Fibroblast of peridontal ligament (primary cell): Measurements from ENCODE around the gene DDN.

Source experiments
- DNase-seq: peaks from one replicate; pipeline ENCODE4 v3.0.0-alpha.2; 2010; ENCODE audit errors: extremely low read depth

The DDN gene

DNA sequence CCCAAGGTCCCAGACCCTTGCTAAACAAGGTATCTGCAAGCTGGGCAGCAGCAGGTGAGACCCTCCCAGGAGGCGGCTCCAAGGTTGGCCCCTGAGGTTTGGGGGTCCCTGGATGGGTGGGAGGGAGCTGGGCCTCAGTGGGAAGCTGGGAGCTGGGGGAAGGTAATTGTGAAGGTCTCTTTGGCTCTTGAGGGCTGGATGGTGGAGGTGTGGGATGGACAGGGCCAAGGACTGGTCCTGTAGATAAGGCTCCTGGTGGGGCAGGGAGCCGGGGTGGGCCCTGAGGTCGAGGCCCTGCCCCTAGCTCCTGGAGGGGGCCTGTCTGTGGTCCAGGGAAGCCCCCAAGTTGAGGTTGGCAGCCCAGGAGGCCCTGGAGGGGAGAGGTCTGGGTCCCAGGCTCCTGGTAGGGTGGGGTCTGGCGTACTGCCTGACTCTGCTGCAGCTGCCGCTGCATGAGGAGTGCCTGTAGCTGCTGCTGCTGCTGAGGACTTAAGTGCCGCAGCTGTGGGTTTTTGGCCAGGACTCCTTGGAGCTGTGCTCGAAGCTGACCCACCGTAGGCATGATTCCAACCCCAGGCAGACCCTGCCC is 32.5 kb upstream of the DDN start:
- DNase-seq: no peak

DNA sequence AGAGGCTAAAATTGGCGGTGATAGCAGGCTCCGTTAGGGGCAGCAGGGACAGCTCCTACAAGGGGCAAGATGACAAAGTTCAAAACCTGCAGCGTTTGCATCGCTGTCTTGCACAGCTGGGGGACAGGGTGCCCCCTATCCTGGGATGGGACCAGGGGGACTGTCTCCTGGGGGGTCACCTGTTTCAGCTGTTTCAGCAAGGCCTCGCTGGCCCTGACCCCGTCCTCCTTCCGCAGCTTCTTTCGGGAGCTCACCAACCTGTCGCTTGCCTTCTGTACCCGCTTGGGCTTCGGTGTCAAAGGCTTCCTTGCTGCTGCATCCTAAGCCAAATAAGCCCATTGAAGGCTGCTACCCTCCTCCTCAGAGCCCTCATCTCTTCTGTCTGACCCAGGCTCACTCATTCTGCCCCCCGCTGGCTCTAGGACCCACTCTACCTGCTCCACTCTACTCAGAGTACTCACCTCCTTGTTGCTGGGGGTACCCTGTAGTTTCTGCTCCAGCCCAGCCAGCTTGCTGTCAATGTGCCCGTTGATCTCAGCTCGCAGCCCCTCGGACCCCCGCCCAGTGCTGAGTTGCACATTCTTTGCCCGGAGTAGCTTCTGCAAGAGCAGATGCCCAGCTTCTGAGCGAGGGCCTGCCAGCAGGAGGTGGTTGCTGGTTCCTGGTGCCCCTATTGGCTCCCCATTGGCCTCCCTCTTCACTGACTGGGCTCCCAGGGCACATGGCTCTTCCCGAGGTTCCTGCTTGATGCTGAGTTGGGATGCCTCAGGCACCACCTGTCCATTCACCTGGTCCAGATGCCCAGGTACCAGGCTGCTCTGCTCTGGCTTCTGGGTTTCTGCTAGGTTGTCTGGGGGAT is 31.8 kb upstream of the DDN start:
- DNase-seq: no peak

DNA sequence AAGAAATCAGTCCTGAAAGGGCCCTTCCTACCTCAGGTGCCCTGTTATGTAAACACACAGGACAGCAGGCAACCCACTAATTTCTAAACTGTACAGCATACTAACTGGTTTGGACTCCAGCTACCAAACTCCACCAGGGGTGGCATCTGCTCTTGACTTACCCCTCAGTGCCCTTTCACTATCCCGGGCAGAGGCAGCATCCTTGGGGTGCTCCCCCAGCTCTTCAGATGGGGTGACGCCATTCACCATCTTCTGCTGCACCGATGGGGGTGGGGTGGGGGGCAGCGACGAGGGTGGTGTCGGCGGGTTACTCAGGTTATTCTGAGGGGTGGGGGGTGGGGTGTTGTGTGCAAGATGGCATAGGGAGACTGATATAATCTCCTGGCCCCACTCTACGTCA is 30.9 kb upstream of the DDN start:
- no peak for DNase-seq

DNA sequence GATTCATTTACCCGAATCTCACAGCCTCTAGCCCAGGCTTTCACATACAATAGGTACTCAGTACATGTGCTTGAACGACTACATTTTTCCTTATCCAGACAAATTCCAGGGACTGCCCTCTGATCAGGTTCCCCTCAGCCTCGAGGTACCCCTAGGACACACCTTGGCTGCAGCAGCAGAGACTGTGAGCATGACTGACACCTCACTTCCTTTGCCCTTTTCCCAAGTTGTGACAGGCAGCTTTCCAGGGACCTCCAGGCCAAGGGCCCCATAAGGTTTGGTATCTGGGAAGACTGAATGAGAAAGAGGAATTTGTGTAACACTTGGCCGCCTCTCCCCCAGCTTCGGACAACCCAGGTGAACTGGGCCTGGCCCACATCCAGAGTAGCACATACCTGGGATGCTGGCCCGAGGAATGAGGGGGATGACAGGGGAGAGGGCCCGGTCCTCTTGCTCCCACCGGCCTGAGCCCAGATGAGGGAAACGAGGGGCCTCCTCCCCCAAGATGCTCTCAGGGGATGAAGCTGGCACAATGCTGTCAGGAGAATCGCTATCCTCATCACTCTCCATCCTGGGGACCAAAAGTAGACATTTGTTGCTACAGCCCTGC is 29.6 kb upstream of the DDN start:
- DNase-seq: no peak

DNA sequence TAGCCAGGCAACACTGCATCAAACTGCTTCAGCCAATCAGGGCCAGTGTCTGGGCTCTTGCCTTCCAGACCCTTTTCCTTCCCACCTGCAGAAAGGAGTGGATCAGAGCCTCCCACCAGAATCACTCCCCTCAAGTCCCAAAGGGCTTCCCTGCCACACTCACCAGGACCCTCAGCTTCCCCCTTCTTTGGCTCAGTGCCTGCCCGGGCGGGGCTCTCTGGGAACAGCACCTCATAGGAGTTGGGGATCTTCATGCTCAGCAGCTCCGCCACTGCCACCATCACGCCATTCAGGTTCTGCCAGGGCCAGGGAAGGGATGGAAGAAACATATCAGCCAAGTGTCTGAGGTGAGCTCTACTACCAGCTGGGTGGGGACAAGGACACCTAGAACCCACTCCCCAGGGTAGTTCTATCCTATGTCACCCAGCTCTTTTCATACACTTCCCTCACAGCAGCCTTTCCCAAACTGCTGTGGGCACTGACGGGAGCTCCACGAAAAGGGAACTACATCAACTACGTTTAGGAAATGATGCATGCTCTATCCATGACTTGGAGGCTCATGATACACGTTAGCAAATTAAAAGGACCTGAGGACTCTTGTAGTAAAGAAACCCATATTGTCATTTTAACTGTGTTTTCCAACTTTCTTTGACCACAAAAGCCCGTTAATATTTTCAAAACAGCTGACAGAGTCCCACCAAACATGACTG is 28.8 kb upstream of the DDN start:
- no peak for DNase-seq

DNA sequence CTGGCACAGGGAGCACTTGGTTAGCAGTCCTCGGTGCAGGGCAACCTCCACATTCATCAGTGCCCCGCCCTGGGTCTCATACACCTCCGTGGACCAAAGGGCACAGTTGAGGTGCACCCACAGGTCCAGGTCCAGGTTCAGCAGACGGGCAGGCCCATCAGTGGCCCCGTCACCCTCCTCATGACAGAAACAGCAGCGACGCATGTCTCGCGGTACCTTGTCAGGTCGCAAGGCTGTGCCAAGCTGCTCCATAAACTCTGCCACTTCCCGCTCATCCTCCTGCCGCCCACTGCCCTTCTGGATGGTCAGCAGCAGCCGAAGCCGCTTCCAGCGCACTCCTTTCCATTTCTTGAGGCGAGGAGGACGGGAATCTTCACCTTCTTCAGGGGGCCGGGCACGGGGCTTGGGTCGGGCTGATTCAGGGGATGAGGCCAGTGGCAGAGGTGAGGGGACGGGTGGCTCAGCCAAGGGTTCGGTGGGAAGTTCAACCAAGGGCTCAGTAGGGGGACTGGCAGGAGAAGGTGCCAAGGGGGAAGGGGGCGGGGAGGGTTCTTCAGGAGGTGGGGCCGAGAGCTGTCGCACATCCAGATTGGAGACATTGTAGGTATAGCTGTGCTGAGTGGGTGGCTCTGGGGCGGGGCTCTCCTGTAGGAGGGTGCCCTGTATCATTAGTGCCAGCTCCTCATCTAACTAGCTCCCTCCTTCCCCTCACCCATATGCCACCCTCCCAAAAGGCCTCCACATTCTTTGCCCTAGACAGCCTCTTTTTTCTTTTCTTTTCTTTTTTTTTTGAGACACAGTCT is 27.7 kb upstream of the DDN start:
- DNase-seq: no peak

DNA sequence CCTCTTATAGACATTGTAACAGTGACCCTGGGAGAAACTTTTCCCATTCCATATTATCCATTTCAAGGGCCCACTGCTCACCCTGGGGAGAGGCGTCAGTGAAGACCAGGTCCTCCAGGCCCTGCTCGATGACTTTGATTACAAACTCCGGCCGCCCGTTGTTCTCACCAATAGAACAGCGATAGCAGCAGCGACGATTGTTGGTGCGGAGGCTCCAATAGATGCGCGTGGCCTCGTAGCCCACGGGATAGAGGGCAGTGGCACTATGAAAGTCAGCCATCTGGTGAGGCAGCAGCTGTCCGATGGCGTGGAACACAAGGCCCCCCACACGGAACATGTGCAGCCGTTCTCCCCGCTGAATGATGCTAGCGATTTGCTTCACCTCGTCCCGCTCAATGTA is 26.9 kb upstream of the DDN start:
- no peak for DNase-seq

DNA sequence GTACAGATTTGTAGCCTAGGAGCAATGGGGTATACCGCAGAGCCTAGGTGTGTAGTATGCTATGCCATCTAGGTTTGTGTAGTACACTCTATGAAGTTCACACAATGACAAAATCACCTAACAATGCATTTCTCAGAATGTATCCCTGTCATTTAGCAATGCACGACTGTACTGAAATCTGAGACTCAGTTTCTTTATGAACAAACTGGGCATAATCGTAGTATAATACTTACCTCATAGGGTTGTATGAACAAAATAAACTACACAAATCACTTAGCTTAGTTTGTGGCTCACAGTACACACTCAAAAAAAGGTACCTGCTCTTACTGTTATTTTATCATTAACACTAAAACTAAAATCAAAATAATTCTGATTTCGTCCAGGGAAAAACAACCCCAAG is 26.3 kb upstream of the DDN start:
- DNase-seq: no peak

DNA sequence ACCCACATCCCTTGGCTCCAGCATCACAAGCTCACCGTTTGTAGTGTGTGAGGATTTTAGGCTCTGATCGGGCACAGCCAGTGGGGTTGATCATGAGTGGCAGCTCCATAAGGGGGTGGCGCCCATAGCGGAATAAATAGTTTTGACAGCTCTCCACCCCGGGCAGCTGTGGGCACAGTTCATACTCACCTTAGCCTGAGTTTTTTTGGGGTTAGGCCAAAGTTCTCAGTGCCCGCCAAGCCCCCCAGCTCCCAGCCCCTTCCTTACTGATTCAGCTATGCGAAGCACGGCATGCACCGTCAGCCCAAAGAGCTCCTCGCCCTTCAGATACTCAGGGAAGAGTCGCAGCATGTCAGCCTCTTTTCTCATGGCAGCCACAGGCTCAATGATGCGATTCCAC is 25.4 kb upstream of the DDN start:
- no peak for DNase-seq

DNA sequence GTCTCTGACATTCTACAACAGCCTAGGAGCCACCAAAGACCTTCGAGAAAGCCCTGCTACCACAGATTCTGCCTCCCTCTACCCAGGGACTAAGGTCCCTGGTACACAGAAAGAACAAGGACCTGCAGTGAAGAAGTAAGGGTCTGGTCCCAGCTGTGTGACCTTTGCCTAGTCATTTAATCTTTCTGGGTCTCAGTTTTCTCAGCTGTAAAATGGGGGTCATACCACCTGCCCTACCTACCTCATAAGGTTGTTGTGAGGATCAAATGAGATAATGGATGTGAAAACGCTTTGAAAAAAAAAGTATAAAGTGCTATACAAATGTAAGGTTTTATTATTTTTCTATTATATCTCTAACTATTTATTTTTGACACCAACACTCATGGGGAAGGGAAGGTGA is 24.6 kb upstream of the DDN start:
- no peak for DNase-seq

DNA sequence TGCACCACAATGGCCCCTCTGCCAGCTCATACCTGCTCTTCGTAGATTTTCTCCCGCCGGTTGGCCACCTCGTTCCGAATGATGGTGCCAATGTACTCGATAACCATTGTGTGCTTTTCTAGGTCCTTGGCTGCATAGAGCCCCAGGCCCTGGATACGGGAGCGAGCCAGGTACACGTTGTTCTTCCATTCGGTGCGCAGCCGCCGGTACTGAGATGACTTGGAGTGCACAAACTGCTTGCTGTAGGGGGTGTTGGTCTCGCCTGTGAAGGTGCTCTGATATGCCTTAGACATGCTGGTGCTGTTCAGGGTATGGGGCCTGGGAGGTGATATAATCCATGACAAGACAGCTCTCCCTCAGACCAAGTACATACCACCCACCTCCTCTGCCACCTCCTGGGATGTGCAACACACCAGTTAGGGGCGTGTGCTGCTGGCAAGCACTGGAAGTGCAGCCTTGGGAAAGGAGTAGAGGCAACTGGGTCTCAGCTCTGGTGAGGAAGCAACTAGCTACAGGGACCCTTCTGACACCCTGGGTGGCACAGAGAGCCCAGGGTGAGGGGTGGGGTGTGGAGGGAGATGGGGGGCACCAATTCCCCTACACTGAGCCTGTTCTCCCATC is 23.5 kb upstream of the DDN start:
- no peak for DNase-seq

DNA sequence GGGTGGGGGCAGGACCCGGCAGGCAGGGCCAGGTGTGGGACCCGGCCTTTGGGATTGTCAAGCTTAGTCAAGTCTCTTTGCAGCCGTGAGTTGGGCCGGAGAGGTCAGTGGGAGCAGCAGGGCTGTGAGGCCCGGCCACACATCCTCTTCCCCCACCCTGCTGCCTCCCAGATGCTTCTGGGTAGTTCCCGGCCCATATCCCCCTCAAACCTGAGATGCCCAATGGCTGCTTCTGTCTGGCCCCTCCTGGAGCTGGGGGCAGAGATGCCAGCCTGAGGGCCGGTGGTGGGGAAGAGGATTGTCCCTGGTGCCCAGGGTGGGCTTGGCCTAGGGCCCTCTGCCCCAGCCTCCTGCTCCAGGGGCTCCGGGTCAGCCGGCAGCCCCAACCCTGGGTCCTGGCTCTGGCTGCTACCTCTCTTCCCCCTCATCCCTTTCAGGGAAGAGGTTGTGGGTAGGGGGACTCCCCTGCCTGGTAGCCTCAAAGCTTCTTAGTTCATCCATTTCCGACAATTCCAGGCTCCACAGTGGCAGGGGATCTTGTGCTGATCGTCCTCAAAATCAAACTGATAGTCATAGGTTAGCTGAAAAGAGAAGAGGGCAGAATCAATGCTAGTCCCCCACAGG is 22.2 kb upstream of the DDN start:
- DNase-seq: no peak

DNA sequence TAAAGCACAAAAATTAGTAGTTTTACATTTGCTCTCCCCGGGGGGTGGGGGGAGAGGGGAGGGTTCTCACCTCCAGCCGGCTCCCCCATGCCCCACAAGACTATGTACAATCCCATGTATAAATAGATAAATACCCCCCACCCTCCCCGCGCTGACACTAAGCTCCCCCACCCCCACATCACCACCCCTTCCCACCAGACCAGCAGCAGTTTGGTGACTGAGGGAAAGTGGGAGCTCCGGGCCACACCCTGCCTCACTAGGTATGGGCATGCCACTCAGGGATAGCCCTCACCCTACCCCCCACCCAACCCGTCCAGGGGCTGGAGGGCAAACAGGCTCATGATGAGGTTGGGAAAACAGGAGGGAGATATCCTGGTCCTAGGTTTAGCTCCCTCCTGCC is 21.3 kb upstream of the DDN start:
- DNase-seq: no peak

DNA sequence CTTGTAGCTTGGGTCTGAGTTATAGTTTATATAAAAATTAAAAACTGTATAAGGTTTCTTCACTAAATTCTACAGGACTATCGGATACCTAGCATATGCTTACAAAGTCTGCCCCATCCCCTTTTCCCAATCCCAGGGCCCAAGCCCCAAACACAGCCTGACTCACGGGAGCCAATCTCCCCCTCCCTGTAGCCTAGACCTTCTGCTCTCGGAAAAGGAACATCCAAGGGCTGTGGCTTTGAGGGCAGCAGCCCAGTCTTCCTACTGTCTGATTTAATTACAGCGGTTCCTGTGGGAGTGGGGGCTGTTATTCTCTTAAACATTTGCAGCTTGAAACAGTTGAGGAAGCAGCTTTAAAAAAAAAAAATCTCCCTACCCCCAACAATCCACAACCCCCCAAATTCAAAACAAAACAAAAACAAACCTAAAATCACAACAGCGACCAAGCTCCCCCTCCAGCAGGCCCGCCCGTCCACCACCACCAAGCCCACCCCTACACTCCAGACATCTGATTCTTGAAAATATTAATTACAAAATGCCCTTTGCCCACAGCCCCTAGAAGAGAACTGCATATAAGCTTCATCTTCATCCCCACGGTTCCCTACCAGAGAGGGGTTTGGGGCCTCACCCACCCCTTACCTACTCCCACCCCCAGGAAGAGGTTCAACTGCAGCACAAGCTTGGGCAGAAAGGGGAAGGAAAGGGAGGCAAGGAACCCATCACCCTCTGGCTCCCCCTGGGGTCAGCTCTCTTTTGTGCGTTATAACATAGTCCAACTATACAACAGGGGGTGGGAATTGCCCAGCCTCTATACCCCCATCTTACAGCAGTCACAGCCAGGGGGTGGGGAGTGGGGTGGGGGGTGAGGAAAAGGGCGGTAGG is 20.5 kb upstream of the DDN start:
- DNase-seq: peak; percentile 49

DNA sequence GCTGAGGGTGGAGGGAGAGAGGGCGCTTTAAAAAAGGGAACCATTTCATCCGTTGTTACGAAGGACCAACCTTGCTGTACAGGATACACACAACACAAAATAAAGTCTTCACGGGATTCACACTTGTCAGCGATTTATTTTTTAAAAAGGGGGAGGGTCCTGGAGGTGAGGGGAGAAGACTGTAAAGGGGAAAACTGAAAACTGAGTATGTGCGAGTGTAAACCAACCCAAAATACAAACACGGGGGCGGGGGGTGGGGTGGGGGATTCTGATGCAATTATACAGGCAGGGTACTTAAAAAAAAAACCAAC is 19.9 kb upstream of the DDN start:
- no peak for DNase-seq

DNA sequence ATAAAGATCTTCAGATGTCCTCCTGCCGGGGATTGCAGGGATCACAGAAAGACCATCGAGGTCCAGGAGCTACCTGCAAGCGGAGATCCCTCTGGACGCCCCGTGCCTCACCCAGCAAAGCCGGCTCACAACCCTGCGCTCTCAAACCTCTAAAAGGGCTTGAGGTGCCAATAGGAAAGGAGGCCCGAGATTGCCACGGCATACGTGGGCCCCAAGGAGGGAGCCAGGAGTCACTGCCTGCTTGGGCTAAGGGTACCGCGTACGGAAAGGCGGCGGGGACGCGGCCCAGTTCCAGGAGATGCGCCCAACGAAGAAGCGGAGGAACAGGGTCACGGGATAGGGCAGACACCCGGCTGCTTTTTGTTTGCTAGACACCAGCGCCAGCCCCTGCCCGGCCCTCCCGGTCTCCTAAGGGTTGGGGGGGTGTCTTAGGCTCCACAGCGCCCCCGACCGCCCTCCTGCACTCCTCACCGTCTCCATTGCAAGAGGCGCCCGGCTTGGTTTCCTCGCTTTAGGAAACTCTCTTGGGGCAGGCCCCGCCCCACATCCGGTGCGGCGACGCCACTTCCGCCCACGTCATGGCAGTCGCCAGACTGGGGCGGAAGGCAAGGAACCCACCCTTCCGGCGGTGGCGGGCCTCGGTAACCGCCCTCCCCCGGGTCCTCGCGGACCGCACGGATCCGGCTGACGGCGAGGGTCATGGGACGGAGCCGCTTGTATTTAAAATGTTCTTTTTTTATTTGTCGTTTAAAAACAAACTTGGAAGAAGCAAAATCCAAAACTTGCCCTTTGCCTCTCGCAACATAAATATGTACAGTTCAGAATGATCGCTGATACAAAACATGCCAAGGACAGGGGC is 19.3 kb upstream of the DDN start, which contains the start of gene PRKAG1:
PRKAG1 (minus strand) TSS at position 516 of the 859 bp plus-strand sequence; CDS start at position 480, 36 bp downstream.
- DNase-seq: peak; percentile 97

DNA sequence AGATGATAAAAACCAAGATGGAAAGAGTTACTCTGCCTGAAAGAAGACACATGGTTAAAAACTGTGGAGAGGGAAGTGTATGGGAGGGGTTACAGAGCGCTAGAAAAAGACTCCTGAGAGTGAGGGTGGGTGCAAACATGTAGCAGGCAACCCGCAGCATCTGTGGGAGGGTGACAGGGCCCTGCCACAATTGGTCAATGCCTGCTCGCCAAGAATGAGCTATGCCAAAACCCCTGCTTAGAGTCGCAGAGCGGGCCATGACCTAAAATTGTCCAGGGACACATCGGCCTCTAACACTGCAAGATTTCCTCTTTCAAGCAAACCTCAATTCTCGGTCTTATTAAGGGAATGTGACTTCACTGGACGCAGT is 18.7 kb upstream of the DDN start:
- peak; percentile 61 for DNase-seq

DNA sequence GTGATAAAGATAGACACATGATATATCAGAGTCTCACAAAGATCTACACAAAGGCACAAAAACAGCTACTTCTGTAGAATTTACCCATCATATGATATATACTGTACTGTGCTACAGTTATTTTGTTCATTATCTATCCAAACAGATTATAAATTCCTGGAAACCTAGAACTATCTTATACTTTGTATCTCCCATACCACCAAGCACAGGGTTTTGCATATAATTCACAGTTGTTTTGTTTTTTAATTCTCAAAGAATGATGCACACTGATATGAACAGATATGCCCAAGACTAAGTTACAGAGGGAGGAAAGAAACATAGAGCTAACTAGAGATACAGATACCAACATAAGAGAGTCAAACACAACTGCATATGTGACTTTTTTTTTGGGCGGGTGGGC is 16.0 kb upstream of the DDN start:
- no peak for DNase-seq

DNA sequence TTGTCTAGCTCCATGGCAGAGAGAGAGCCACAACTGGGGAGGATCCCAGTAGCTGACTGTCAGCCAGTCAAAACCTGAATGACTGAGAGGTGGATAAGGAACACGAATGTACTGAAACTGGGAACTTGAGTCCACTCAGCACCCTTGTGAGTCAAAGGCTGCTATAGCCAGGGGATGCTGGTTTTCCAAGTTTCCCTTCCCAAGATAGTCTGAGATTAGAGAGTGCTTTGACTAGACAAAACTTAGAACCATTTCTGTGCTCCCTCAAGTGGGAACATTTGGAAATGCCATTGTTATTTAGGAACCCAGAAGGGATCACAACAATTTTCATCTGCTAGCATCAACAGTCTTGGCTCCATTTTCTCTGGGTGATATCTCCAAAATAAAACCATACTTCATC is 15.4 kb upstream of the DDN start:
- DNase-seq: peak; percentile 71
